Testis (tissue), 3 donors: Measurements from ENCODE around the gene FAN1. TPM values are rescaled to one million over a fixed set of nuclear protein-coding genes. Genes with fewer than 3 reads are reported as not detected.

Experiments
- DNase-seq: peaks from one replicate; pipeline ENCODE4 v3.0.0-alpha.2; 2019
- H3K27ac ChIP-seq, 2 donors: fragments of 200-600 bp; sonication (generic); one replicate each; pipeline ENCODE4 v1.5.1; 2019
- H3K27me3 ChIP-seq: fragments of 200-600 bp; sonication (generic); one replicate; pipeline ENCODE4 v1.5.1; 2019
- H3K36me3 ChIP-seq: fragments of 200-600 bp; sonication (generic); one replicate; pipeline ENCODE4 v1.5.1; 2017; ENCODE audit warnings: low read depth; ENCODE audit errors: missing control alignments
- H3K4me1 ChIP-seq: fragments of 200-600 bp; sonication (generic); one replicate; pipeline ENCODE4 v1.5.1; 2019
- H3K4me3 ChIP-seq, 2 donors: fragments of 200-600 bp; sonication (generic); one replicate each; pipeline ENCODE4 v1.5.1; 2017 to 2019
- H3K9me3 ChIP-seq: fragments of 200-600 bp; sonication (generic); one replicate; pipeline ENCODE4 v1.5.1; 2017
- POLR2A ChIP-seq: fragments of 450-650 bp; IDR thresholded peaks from one replicate; pipeline ENCODE4 v1.6.1; 2017; ENCODE audit warnings: antibody characterized with exemption, mild to moderate bottlenecking, moderate library complexity
- WGBS, 2 donors: methylation state at CpG; one replicate each; pipeline ENCODE4 v1.1.5; 2018; 5-methylcytosine and 5-hydroxymethylcytosine counted together
- intact Hi-C: fragments of 100-400 bp; cut with DNase I; formaldehyde crosslinking; loops from one replicate; pipeline ENCODE4 v1.15.1; 2023; ENCODE audit warnings: low total_unique reads
- polyA plus RNA-seq: library from polyadenylated mRNA; stranded (reverse); fragments of 350-450 nt; fragmentation: Illumina TruSeq; extraction: RNeasy Lipid Tissue Mini Kit (QIAGEN cat#74804); gene quantifications from one replicate; pipeline ENCODE4 v1.2.3, GENCODE V29; 2014; ENCODE audit warnings: low read depth, low replicate concordance; ENCODE audit not compliant: insufficient read depth
- total RNA-seq, 2 donors: library from RNA; depleted of rRNA; stranded (reverse); fragments of >200 nt; gene quantifications; one replicate each; pipeline ENCODE4 v1.2.3, GENCODE V29; 2016
- TF ChIP-seq, protein P1 (sequence below), 3 experiments: fragments of 450-650 bp in 2 of 3; fragments of 200-600 bp in 1 of 3; sonication (generic) in 1 of 3; IDR thresholded peaks; one replicate each; pipeline ENCODE4 v1.5.1; 2016 to 2019; ENCODE audit warnings: antibody characterized with exemption in 3 of 3, mild to moderate bottlenecking in 2 of 3, moderate library complexity in 1 of 3

The FAN1 gene
- total and polyA plus RNA-seq, 3 donors from 2014 or later = 22.5 to 29.1 (median 24.0) TPM

DNA sequence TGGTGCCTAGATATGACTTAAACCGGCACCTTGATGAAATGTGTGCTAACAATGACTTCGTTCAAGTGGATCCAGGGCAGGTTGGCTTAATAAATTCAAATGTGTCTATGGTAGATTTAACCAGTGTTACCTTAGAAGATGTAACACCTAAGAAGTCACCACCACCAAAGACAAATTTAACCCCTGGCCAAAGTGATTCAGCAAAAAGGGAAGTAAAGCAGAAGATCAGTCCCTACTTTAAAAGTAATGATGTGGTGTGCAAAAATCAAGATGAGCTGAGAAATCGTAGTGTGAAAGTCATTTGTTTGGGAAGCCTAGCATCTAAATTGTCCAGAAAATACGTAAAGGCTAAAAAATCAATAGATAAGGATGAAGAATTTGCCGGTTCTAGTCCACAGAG, 1.1 kb downstream of the FAN1 start:
- TF ChIP-seq POLR2A = no peak
- TF ChIP-seq, protein P1, sequence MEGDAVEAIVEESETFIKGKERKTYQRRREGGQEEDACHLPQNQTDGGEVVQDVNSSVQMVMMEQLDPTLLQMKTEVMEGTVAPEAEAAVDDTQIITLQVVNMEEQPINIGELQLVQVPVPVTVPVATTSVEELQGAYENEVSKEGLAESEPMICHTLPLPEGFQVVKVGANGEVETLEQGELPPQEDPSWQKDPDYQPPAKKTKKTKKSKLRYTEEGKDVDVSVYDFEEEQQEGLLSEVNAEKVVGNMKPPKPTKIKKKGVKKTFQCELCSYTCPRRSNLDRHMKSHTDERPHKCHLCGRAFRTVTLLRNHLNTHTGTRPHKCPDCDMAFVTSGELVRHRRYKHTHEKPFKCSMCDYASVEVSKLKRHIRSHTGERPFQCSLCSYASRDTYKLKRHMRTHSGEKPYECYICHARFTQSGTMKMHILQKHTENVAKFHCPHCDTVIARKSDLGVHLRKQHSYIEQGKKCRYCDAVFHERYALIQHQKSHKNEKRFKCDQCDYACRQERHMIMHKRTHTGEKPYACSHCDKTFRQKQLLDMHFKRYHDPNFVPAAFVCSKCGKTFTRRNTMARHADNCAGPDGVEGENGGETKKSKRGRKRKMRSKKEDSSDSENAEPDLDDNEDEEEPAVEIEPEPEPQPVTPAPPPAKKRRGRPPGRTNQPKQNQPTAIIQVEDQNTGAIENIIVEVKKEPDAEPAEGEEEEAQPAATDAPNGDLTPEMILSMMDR (IDR thresholded peaks at IDR 0.05) = no peak
- Histone ChIP-seq H3K4me1 (peaks cover 10% of the 10 kb centered on the region), H3K4me3 (no peak overlapping the region), H3K27ac (no peak overlapping the region), H3K27me3 (no peaks in the 10 kb centered on the region), H3K9me3 (no peaks in the 10 kb centered on the region), H3K36me3 (no peaks in the 10 kb centered on the region)
- no peak for DNase-seq
- intact Hi-C loops = no loop called here
- WGBS, 2 donors = 71 to 78% methylated on average over 5 of the region's 5 CpGs

DNA sequence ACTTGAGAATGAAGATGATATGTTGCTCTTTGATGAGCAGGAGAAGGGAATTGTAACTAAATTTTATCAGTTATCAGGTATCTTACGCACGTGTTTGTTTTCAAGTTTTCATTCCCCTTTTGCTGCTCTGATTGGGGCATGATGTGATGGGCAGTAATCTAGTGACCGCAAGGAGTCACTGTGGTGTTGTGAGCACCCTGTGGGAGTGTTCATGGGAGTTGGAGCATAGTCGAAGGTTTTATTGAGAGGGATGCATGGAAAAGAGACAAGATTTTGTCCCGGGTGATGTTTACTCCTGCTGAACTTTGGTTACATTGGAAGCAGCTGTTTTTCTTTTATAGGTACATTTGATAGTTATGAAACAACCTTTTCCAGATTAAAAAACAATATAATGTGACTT, 2.1 kb downstream of the FAN1 start:
- Histone ChIP-seq H3K36me3 (no peaks in the 10 kb centered on the region), H3K27me3 (no peaks in the 10 kb centered on the region), H3K4me3 (no peak overlapping the region), H3K27ac (no peak overlapping the region), H3K9me3 (no peaks in the 10 kb centered on the region), H3K4me1 (peaks cover 10% of the 10 kb centered on the region)
- TF ChIP-seq, protein P1 (IDR thresholded peaks at IDR 0.05) = peak in 2 of 3 experiments; percentile 19 to 26
- TF ChIP-seq POLR2A = no peak
- 54 to 62% methylated on average over 5 of the region's 5 CpGs for WGBS, 2 donors
- intact Hi-C loops = no loop called here
- DNase-seq = peak; percentile 50

- no peak overlapping the region for H3K27ac ChIP-seq
- intact Hi-C loops = no loop called here
- no peak for DNase-seq
Measured at GRCh38 chr15:30906366-30906765, 2.7 kb downstream of the FAN1 start.

DNA sequence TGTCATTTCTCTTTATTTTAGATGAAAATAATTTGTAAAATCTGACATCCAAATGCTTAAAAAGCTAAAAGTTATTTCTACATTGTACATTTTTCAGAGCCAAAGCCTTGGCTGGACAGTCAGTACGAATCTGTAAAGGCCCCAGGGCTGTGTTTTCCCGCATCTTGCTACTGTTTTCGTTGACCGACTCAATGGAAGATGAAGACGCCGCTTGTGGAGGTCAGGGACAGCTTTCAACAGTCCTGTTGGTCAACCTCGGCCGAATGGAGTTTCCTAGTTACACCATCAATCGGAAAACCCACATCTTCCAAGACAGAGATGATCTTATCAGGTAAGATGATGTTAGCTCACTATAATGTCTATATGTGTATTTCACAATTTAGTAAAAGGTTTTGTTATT, 10.0 kb downstream of the FAN1 start:
- no peaks in the 10 kb centered on the region for H3K36me3 ChIP-seq
- H3K4me1 ChIP-seq = no peaks in the 10 kb centered on the region
- intact Hi-C loops = no loop called here
- H3K27me3 ChIP-seq = no peaks in the 10 kb centered on the region
- DNase-seq = no peak
- TF ChIP-seq, protein P1 (IDR thresholded peaks at IDR 0.05) = no peak
- TF ChIP-seq POLR2A = no peak
- WGBS, 2 donors = 95% methylated on average over 9 of the region's 9 CpGs
- no peak overlapping the region for H3K4me3 ChIP-seq
- H3K9me3 ChIP-seq = no peaks in the 10 kb centered on the region
- no peak overlapping the region for H3K27ac ChIP-seq

More at GRCh38 chr15:30906366-30906765, 2.7 kb downstream of the FAN1 start:
- no peak for TF ChIP-seq POLR2A
- TF ChIP-seq, protein P1 (IDR thresholded peaks at IDR 0.05) = no peak
- Histone ChIP-seq H3K4me3 (no peak overlapping the region), H3K36me3 (no peaks in the 10 kb centered on the region), H3K4me1 (peaks cover 10% of the 10 kb centered on the region), H3K27me3 (no peaks in the 10 kb centered on the region), H3K9me3 (no peaks in the 10 kb centered on the region)
- 80 to 85% methylated on average over 4 of the region's 4 CpGs for WGBS, 2 donors

DNA sequence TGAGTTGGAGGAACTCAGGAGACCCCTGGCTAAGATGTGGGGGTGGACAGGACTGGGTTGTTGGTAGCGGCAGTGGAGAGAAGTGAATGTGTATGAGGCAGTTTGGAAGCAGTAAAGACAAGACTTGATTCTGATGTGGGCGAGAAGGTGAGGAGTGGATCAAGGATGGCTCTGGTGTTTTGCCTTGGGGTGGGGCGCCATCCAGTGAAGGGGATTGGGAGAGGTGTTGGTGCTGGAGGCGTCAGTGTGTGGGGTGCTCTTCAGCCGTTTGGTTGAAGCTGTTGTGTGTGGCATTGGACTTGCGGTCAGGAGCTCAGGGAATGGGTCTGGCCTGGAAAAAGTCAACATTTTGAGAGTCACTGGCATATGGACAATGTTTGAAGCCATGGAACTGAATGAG, 13.3 kb downstream of the FAN1 start:
- Histone ChIP-seq H3K27me3 (no peaks in the 10 kb centered on the region), H3K4me1 (no peaks in the 10 kb centered on the region), H3K9me3 (no peaks in the 10 kb centered on the region), H3K4me3 (no peak overlapping the region), H3K36me3 (no peaks in the 10 kb centered on the region), H3K27ac (no peak overlapping the region)
- WGBS, 2 donors = 81 to 90% methylated on average over 6 of the region's 6 CpGs
- TF ChIP-seq, protein P1 (IDR thresholded peaks at IDR 0.05) = no peak
- no peak for TF ChIP-seq POLR2A
- intact Hi-C loops = no loop called here
- no peak for DNase-seq
